Measurements from ENCODE around the gene TCAIM. TPM values are rescaled to one million over a fixed set of nuclear protein-coding genes. Genes with fewer than 3 reads are reported as not detected.

Gene TCAIM
- total RNA-seq, 1 donor from 2014 or later, result 12.9 TPM

DNA sequence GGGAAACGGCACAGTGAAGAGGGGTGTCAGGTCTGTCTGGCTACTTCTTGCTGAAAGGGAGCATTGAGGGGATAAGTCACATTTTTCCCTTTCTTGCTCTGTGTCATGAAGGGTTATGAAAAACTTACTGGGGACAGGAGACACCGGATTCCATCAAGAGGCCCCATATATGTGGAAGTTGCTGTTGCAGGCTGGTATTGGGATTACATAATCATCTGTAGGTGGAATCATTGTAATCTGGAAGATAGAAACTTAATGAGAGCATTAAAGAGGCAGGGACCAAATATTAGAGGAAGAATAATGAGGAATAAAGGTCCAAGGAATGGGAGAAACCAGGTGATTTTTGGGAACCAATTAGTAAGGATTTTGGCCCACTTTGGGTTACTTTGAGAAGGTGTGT, 4.2 kb upstream of the TCAIM start:
- H3K27ac Mint-ChIP-seq, result no peak overlapping the region
- intact Hi-C loops (cut with micrococcal nuclease), result loop anchor here (10.0 kb wide), 1 partner anchor 1730 kb away; the partner anchor contains the start of gene NKTR

GRCh38 chr3:44337248-44337785, 1.2 kb upstream of the TCAIM start:
- TF ChIP-seq CTCF (IDR thresholded peaks at IDR 0.05), result no peak
- Mint-ChIP-seq H3K36me3 (ENCODE audit: low read depth) (peaks cover 5% of the 10 kb centered on the region), H3K27me3 (no peaks in the 10 kb centered on the region), H3K9me3 (no peaks in the 10 kb centered on the region), H3K4me3 (peak overlapping the region; percentile 96), H3K27ac (peak overlapping the region; percentile 97), H3K4me1 (peaks cover 22% of the 10 kb centered on the region)
- CTCF ChIA-PET, result interaction anchor here (1.8 kb wide), 1 partner anchor 102 kb away, joined by 6 read pairs; no protein-coding TSS in a partner anchor
- POLR2A ChIA-PET, result interaction anchor here (1.0 to 3.3 kb wide), 9 partner anchors 14 to 1850 kb away, joined by 4 to 41 read pairs (median 6); partner anchors contain the start of genes ANO10, EXOSC7, KIAA1143 and KIF15
- intact Hi-C loops (cut with micrococcal nuclease), result loop anchor here (5.0 to 10.0 kb wide), 2 partner anchors 1230 to 1733 kb away; partner anchors contain the start of genes NKTR and POMGNT2
- ATAC-seq (ENCODE audit: low read depth) (no peak), DNase-seq (no peak)

More for the DNA sequence above, 4.2 kb upstream of the TCAIM start:
- TF ChIP-seq CTCF (IDR thresholded peaks at IDR 0.05), result no peak
- Mint-ChIP-seq H3K9me3 (no peaks in the 10 kb centered on the region), H3K4me3 (no peak overlapping the region), H3K36me3 (ENCODE audit: low read depth) (peaks cover 5% of the 10 kb centered on the region), H3K4me1 (peaks cover 10% of the 10 kb centered on the region), H3K27me3 (no peaks in the 10 kb centered on the region)
- DNase-seq (no peak), ATAC-seq (ENCODE audit: low read depth) (no peak)
- CTCF ChIA-PET, result no interaction called here
- POLR2A ChIA-PET, result no interaction called here

- no peak for TF ChIP-seq CTCF (IDR thresholded peaks at IDR 0.05)
- CTCF ChIA-PET, result interaction anchor here (1.8 kb wide), 1 partner anchor 101 kb away, joined by 6 read pairs; no protein-coding TSS in a partner anchor
- peaks cover 22% of the 10 kb centered on the region for H3K4me1 Mint-ChIP-seq
- POLR2A ChIA-PET, result interaction anchor here (0.7 to 3.3 kb wide), 11 partner anchors 9 to 717 kb away, joined by 3 to 41 read pairs (median 4); partner anchors contain the start of genes ANO10, EXOSC7, KIAA1143 and KIF15
- H3K27me3 Mint-ChIP-seq, result no peaks in the 10 kb centered on the region
- H3K4me3 Mint-ChIP-seq, result peak overlapping the region; percentile 96
- H3K9me3 Mint-ChIP-seq, result no peaks in the 10 kb centered on the region
- peaks cover 5% of the 10 kb centered on the region for H3K36me3 Mint-ChIP-seq (ENCODE audit: low read depth)
- H3K27ac Mint-ChIP-seq, result peak overlapping the region; percentile 97
- intact Hi-C loops (cut with micrococcal nuclease), result loop anchor here (1.0 to 10.0 kb wide), 12 partner anchors 102 to 1734 kb away; partner anchors contain the start of genes ABHD5, ANO10, EXOSC7 and KIAA1143
- ATAC-seq (ENCODE audit: low read depth) (no peak), DNase-seq (no peak)
These were observed 212 bp downstream of the TCAIM start for GRCh38 chr3:44338828-44339127.

DNA sequence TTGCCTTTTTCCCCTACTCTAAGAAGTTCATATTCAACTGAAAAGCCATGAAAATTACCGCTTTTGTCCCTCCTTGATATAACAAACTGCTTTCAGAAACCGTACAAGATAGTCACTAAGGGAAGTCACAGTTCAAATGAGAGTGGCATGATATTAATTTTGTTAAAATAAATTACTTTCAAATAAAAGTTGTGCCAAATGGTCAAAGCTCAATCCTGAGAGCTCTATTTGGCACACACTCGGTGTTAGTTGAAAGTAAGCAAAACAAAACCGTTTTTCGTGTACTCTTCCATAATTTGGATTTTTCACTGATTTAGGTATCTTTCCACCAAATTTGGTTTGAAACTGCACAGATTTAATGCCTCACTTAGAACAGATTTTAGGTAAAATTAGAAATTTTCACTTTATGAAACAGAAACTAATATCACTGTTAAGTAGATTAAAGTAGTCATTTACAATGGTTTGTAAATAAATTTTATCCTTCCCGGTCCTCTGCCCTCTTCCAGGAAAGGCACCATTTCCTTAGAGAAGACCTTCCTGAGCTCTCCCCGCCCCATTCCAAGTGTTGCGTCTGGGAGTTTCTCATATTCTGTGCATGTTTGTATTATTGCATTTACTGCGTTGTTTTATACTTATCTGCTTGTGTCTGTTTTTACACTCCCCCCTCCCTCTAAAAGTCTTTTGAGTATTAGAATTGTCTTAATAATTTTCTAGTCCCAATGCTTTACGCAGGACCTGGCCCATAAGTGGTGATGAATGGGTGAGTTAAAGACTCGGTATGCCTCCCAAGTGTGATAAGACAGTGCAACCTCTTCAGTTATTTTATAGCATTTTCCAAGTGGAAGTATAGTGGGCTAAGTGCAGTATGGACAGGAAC, 853 bp downstream of the TCAIM start:
- ATAC-seq (ENCODE audit: low read depth) (no peak), DNase-seq (no peak)
- POLR2A ChIA-PET, result interaction anchor here (0.7 to 3.3 kb wide), 5 partner anchors 23 to 637 kb away, joined by 3 to 41 read pairs (median 17); partner anchors contain the start of genes EXOSC7 and ZDHHC3
- Mint-ChIP-seq H3K9me3 (no peaks in the 10 kb centered on the region), H3K27me3 (no peaks in the 10 kb centered on the region), H3K27ac (peak overlapping the region; percentile 97), H3K4me3 (peak overlapping the region; percentile 96), H3K4me1 (peaks cover 22% of the 10 kb centered on the region), H3K36me3 (ENCODE audit: low read depth) (peaks cover 5% of the 10 kb centered on the region)
- intact Hi-C loops (cut with micrococcal nuclease), result loop anchor here (2.0 to 10.0 kb wide), 4 partner anchors 171 to 1735 kb away; partner anchors contain the start of genes EXOSC7, NKTR, POMGNT2 and ZDHHC3
- CTCF ChIA-PET, result interaction anchor here (1.8 kb wide), 1 partner anchor 100 kb away, joined by 6 read pairs; no protein-coding TSS in a partner anchor
- no peak for TF ChIP-seq CTCF (IDR thresholded peaks at IDR 0.05)
